Ovary (tissue), 9 donors: ENCODE results near the gene SCAMP2. TPM values are rescaled to one million over a fixed set of nuclear protein-coding genes. Genes with fewer than 3 reads are reported as not detected.

Source experiments
- DNase-seq, 5 donors: peaks; one replicate each; pipeline ENCODE4 v3.0.0-alpha.2; 2019 to 2020
- H3K27ac ChIP-seq, 2 donors: fragments of 200-600 bp; one replicate each; pipeline versions ENCODE4 v1.5.1 to v1.8.0; 2019 to 2022
- H3K27me3 ChIP-seq: fragments of 200-600 bp; one replicate; pipeline ENCODE4 v1.8.0; 2022
- H3K36me3 ChIP-seq: fragments of 200-600 bp; sonication (generic); one replicate; pipeline ENCODE4 v1.5.1; 2019
- H3K4me1 ChIP-seq: one replicate; pipeline ENCODE4 v1.8.1; 2013; ENCODE audit warnings: mild to moderate bottlenecking, moderate library complexity; ENCODE audit not compliant: insufficient read depth
- H3K4me3 ChIP-seq: fragments of 200-600 bp; sonication (generic); one replicate; pipeline ENCODE4 v1.5.1; 2017
- H3K9me3 ChIP-seq, 2 donors: fragments of 200-600 bp in 1 of 2; sonication (generic) in 1 of 2; one replicate each; pipeline versions ENCODE4 v1.5.1 to v1.8.1; 2013 to 2019; ENCODE audit warnings: mild to moderate bottlenecking in 1 of 2, moderate library complexity in 1 of 2
- CTCF ChIP-seq, 3 donors: fragments of 450-650 bp in 2 of 3; fragments of 200-600 bp in 1 of 3; IDR thresholded peaks; one replicate each; pipeline versions ENCODE4 v1.5.1 to v1.8.0; 2016 to 2022; ENCODE audit warnings: antibody characterized with exemption in 3 of 3, mild to moderate bottlenecking in 1 of 3
- EP300 ChIP-seq: sonication (generic); formaldehyde crosslinking; IDR thresholded peaks from one replicate; pipeline ENCODE4 v1.6.1; 2017; ENCODE audit warnings: antibody characterized with exemption
- POLR2A ChIP-seq: fragments of 450-650 bp; IDR thresholded peaks from one replicate; pipeline ENCODE4 v1.6.1; 2017; ENCODE audit warnings: antibody characterized with exemption, mild to moderate bottlenecking, moderate library complexity
- WGBS, 3 donors: extraction: QIAGEN DNeasy Blood & Tissue Kit in 1 of 3; methylation state at CpG; one replicate each; pipeline versions ENCODE4 v1.1.5 to v1.1.7; 2013 to 2017; 5-methylcytosine and 5-hydroxymethylcytosine counted together
- intact Hi-C, 4 donors: fragments of 100-400 bp; cut with DNase I; formaldehyde crosslinking; loops; one replicate each; pipeline versions ENCODE4 v1.11.0 to v1.15.1; 2022 to 2023
- polyA plus RNA-seq, 2 donors: library from polyadenylated mRNA; stranded (reverse); fragments of 200-250 nt in 1 of 2; fragments of 350-450 nt in 1 of 2; fragmentation: Illumina TruSeq in 1 of 2; extraction: RNeasy Lipid Tissue Mini Kit (QIAGEN cat#74804) in 1 of 2; gene quantifications; one replicate each; pipeline ENCODE4 v1.2.3, GENCODE V29; 2013 to 2014
- total RNA-seq, 7 donors: library from RNA; depleted of rRNA in 2 of 7; stranded (reverse); fragments of >200 nt in 2 of 7; fragmentation: NEBNext Ultra II Directional in 3 of 7; extraction: Animal tissue kit (Norgen Biotek cat#: 25700) in 3 of 7; gene quantifications; one replicate each; pipeline versions ENCODE4 v1.1.0 to v1.2.4, GENCODE V29; 2016 to 2023
- donor health status: DM: no; HTN: no; CAD: no; lungs with moderate emphysema.
- donor health status: DM: no; HTN: no; CAD: no.
- donor health status: Bipolar disorder and iron deficiency.
- donor health status: DM: yes; HTN: yes; CAD: no.
- donor health status: DM: no; HTN: no; CAD: no.
- donor health status: DM: yes; HTN: yes; CAD: no.

Gene SCAMP2
- total and polyA plus RNA-seq, 9 donors = 22.9 to 65.5 (median 53.1) TPM

- no peaks in the 10 kb centered on the region for H3K4me1 ChIP-seq
- no peaks in the 10 kb centered on the region for H3K9me3 ChIP-seq
- no peak overlapping the region for H3K4me3 ChIP-seq
- WGBS, 3 donors = 81 to 95% (median 87%) methylated on average over 20 of the region's 20 CpGs
- TF ChIP-seq POLR2A (no peak), CTCF (IDR thresholded peaks at IDR 0.05) (no peak), EP300 (no peak)
- no peak for DNase-seq
- intact Hi-C loops = no loop called here
- H3K36me3 ChIP-seq = no peaks in the 10 kb centered on the region
- H3K27me3 ChIP-seq = no peaks in the 10 kb centered on the region
- H3K27ac ChIP-seq = no peak overlapping the region
These were observed 70.9 kb downstream of the SCAMP2 start for GRCh38 chr15:74802290-74802689.

- Histone ChIP-seq H3K4me1 (no peaks in the 10 kb centered on the region), H3K27ac (no peak overlapping the region), H3K9me3 (no peaks in the 10 kb centered on the region), H3K27me3 (no peaks in the 10 kb centered on the region), H3K36me3 (no peaks in the 10 kb centered on the region), H3K4me3 (no peak overlapping the region)
- no peak for DNase-seq
- intact Hi-C loops = no loop called here
- TF ChIP-seq POLR2A (no peak), CTCF (IDR thresholded peaks at IDR 0.05) (no peak), EP300 (no peak)
- 80 to 84% (median 82%) methylated on average over 17 to 18 of the region's 18 CpGs for WGBS, 3 donors
These were observed 71.7 kb downstream of the SCAMP2 start for GRCh38 chr15:74801311-74801997.

- WGBS, 3 donors = 84 to 87% (median 85%) methylated on average over 19 to 20 of the region's 20 CpGs
These were observed 72.5 kb downstream of the SCAMP2 start for GRCh38 chr15:74800559-74801094.

GRCh38 chr15:74799856-74800558, 73.2 kb downstream of the SCAMP2 start:
- TF ChIP-seq CTCF (IDR thresholded peaks at IDR 0.05) (peak; percentile 60 to 68 (median 68)), EP300 (no peak)
- Histone ChIP-seq H3K27ac (no peak overlapping the region), H3K27me3 (no peaks in the 10 kb centered on the region), H3K4me3 (no peak overlapping the region), H3K36me3 (no peaks in the 10 kb centered on the region), H3K9me3 (no peaks in the 10 kb centered on the region), H3K4me1 (no peaks in the 10 kb centered on the region)
- intact Hi-C loops = no loop called here
- peak in 4 of 5 donors; percentile 59 to 75 (median 66) for DNase-seq
- WGBS, 3 donors = 66 to 68% (median 66%) methylated on average over 14 to 18 of the region's 18 CpGs

More at GRCh38 chr15:74800559-74801094, 72.5 kb downstream of the SCAMP2 start:
- Histone ChIP-seq H3K4me1 (no peaks in the 10 kb centered on the region), H3K9me3 (no peaks in the 10 kb centered on the region), H3K36me3 (no peaks in the 10 kb centered on the region), H3K4me3 (no peak overlapping the region), H3K27me3 (no peaks in the 10 kb centered on the region), H3K27ac (no peak overlapping the region)
- no peak for DNase-seq
- TF ChIP-seq CTCF (IDR thresholded peaks at IDR 0.05) (no peak), EP300 (no peak), POLR2A (no peak)
- intact Hi-C loops = no loop called here
